ENCODE data around the gene CAMTA1.
A peak's percentile ranks its signal among the peaks of the same experiment; 100 is the strongest.
"Not testable (repeated sequence)": the region's sequence is repeated elsewhere in the genome, so short reads cannot be mapped to it uniquely, and the experiment has no call there.

The CAMTA1 gene

GRCh38 chr1:6785318-6785727 lies at the start of gene CAMTA1:
CAMTA1 (plus strand) TSS chr1:6785454; CDS start chr1:6785531, 77 bp downstream.
- no peak for DNase-seq

- no peak for DNase-seq
Observed at GRCh38 chr1:6738987-6739676, 46.1 kb upstream of the CAMTA1 start.

- not testable (repeated sequence) for DNase-seq
Observed at GRCh38 chr1:6742676-6743188, 42.5 kb upstream of the CAMTA1 start.

- peak; percentile 76 for DNase-seq
Observed at GRCh38 chr1:6743189-6744101, 41.8 kb upstream of the CAMTA1 start.

- DNase-seq: no peak
Observed at GRCh38 chr1:6745073-6745472, 40.2 kb upstream of the CAMTA1 start.

- no peak for DNase-seq
Observed at GRCh38 chr1:6747674-6748073, 37.6 kb upstream of the CAMTA1 start.

- no peak for DNase-seq
Observed at GRCh38 chr1:6750490-6750889, 34.8 kb upstream of the CAMTA1 start.

- no peak for DNase-seq
Observed at GRCh38 chr1:6753320-6754140, 31.7 kb upstream of the CAMTA1 start.

GRCh38 chr1:6756457-6756856 lies 28.8 kb upstream of the CAMTA1 start:
- DNase-seq: no peak

- DNase-seq: no peak
Observed at GRCh38 chr1:6757719-6758435, 27.4 kb upstream of the CAMTA1 start.

GRCh38 chr1:6761196-6761737 lies 24.0 kb upstream of the CAMTA1 start:
- no peak for DNase-seq

- DNase-seq: no peak
Observed at GRCh38 chr1:6762060-6762459, 23.2 kb upstream of the CAMTA1 start.

GRCh38 chr1:6770751-6771440 lies 14.4 kb upstream of the CAMTA1 start:
- peak; percentile 30 for DNase-seq

GRCh38 chr1:6771441-6771769 lies 13.8 kb upstream of the CAMTA1 start:
- no peak for DNase-seq

- DNase-seq: no peak
Observed at GRCh38 chr1:6774381-6774780, 10.9 kb upstream of the CAMTA1 start.

GRCh38 chr1:6775261-6776043 lies 9.8 kb upstream of the CAMTA1 start:
- no peak for DNase-seq

GRCh38 chr1:6776389-6776788 lies 8.9 kb upstream of the CAMTA1 start:
- no peak for DNase-seq

GRCh38 chr1:6776895-6777294 lies 8.4 kb upstream of the CAMTA1 start:
- DNase-seq: no peak

GRCh38 chr1:6777813-6778212 lies 7.4 kb upstream of the CAMTA1 start:
- DNase-seq: no peak

GRCh38 chr1:6779089-6779805 lies 6.0 kb upstream of the CAMTA1 start:
- DNase-seq: no peak
